WTC11 (cell line): ENCODE data around the gene CREB1. TPM values are rescaled to one million over a fixed set of nuclear protein-coding genes. Genes with fewer than 3 reads are reported as not detected.

ENCODE experiments used
- ATAC-seq: fragments of 200-7000 bp; cut with Tn5 transposase; 2 replicates; pipeline ENCODE4 v1.10.0; 2021; ENCODE audit warnings: mild to moderate bottlenecking, moderate library complexity
- CTCF ChIA-PET: fragments of 300-600 bp; sonication (Branson Sonifier 250); formaldehyde crosslinking; loops from one replicate; lab custom pipeline; 2021; ENCODE audit warnings: antibody characterized with exemption; lab: Charles Lee
- POLR2A ChIA-PET: fragments of 350-600 bp; sonication (Branson Sonifier 250); formaldehyde crosslinking; loops from one replicate; lab custom pipeline; 2021; ENCODE audit warnings: antibody characterized with exemption; lab: Charles Lee
- DNase-seq: peaks from one replicate; pipeline ENCODE4 v3.0.0; 2021; ENCODE audit warnings: low spot score
- H3K27ac Mint-ChIP-seq: 2 replicates; pipeline ENCODE4 v1.8.0; 2021; ENCODE audit warnings: mixed read lengths
- H3K27me3 Mint-ChIP-seq: 2 replicates; pipeline ENCODE4 v1.8.0; 2021; ENCODE audit warnings: low read depth, mild to moderate bottlenecking, moderate library complexity, mixed read lengths
- H3K36me3 Mint-ChIP-seq: 2 replicates; pipeline ENCODE4 v1.8.0; 2021; ENCODE audit warnings: mixed read lengths
- H3K4me1 Mint-ChIP-seq: 2 replicates; pipeline ENCODE4 v1.8.0; 2022; ENCODE audit warnings: mixed read lengths
- H3K4me3 Mint-ChIP-seq: 2 replicates; pipeline ENCODE4 v1.8.0; 2021; ENCODE audit warnings: mild to moderate bottlenecking, moderate library complexity, mixed read lengths
- H3K9me3 Mint-ChIP-seq: 2 replicates; pipeline ENCODE4 v1.8.0; 2021; ENCODE audit warnings: mixed read lengths
- ESRRA ChIP-seq: sonication (generic); formaldehyde crosslinking; IDR thresholded peaks from 2 replicates; pipeline ENCODE4 v1.8.1; 2022; ENCODE audit warnings: mild to moderate bottlenecking, missing genetic modification reagents, borderline replicate concordance
- FOXJ3 ChIP-seq: sonication (generic); formaldehyde crosslinking; IDR thresholded peaks from 2 replicates; pipeline ENCODE4 v1.9.0; 2021; ENCODE audit warnings: missing genetic modification reagents, mild to moderate bottlenecking, borderline replicate concordance
- IRF2 ChIP-seq: sonication (generic); formaldehyde crosslinking; IDR thresholded peaks from 2 replicates; pipeline ENCODE4 v1.8.0; 2022; ENCODE audit warnings: low read depth, missing genetic modification reagents, borderline replicate concordance
- MYBL2 ChIP-seq: sonication (generic); formaldehyde crosslinking; IDR thresholded peaks from 2 replicates; pipeline ENCODE4 v1.8.1; 2023; ENCODE audit warnings: mild to moderate bottlenecking, moderate library complexity, missing genetic modification reagents
- OVOL2 ChIP-seq: fragments of 250-450 bp; sonication (Bioruptor Pico); IDR thresholded peaks from 2 replicates; pipeline ENCODE4 v1.9.0; 2021; ENCODE audit warnings: mild to moderate bottlenecking, borderline replicate concordance
- RORB ChIP-seq: fragments of 250-450 bp; sonication (Bioruptor Pico); IDR thresholded peaks from 2 replicates; pipeline ENCODE4 v1.9.0; 2021; ENCODE audit warnings: mild to moderate bottlenecking
- SMAD3 ChIP-seq: sonication (generic); formaldehyde crosslinking; IDR thresholded peaks from 2 replicates; pipeline ENCODE4 v1.8.0; 2022; ENCODE audit warnings: missing genetic modification reagents, mild to moderate bottlenecking, borderline replicate concordance
- SOX15 ChIP-seq: fragments of 250-450 bp; sonication (Bioruptor Pico); IDR thresholded peaks from 2 replicates; pipeline ENCODE4 v1.9.0; 2021; ENCODE audit warnings: mild to moderate bottlenecking
- TEAD4 ChIP-seq: sonication (generic); formaldehyde crosslinking; IDR thresholded peaks from 2 replicates; pipeline ENCODE4 v1.8.0; 2022; ENCODE audit warnings: mild to moderate bottlenecking, missing genetic modification reagents
- ZNF317 ChIP-seq: sonication (generic); formaldehyde crosslinking; IDR thresholded peaks from 2 replicates; pipeline ENCODE4 v1.8.1; 2023; ENCODE audit warnings: low read depth, mild to moderate bottlenecking, moderate library complexity, missing genetic modification reagents, borderline replicate concordance
- total RNA-seq: library from RNA; stranded (reverse); gene quantifications from 3 replicates; pipeline ENCODE4 v1.2.3, GENCODE V29; 2021
- TF ChIP-seq, protein P1 (sequence below): fragments of 250-450 bp; sonication (Bioruptor Pico); IDR thresholded peaks from 2 replicates; pipeline ENCODE4 v1.9.0; 2021; ENCODE audit warnings: mild to moderate bottlenecking
- TF ChIP-seq, protein P2 (sequence below): fragments of 250-450 bp; sonication (Bioruptor Pico); conservative IDR thresholded peaks from 2 replicates; pipeline ENCODE4 v1.9.0; 2021; ENCODE audit warnings: mild to moderate bottlenecking
- TF ChIP-seq, protein P3 (sequence below): fragments of 200-600 bp; IDR thresholded peaks from 2 replicates; pipeline ENCODE4 v1.8.0; 2022; ENCODE audit warnings: antibody characterized with exemption
- TF ChIP-seq, protein P4 (sequence below): fragments of 250-450 bp; sonication (Bioruptor Pico); IDR thresholded peaks from 2 replicates; pipeline ENCODE4 v1.9.0; 2021; ENCODE audit warnings: mild to moderate bottlenecking, borderline replicate concordance
- TF ChIP-seq, protein P5 (sequence below): fragments of 250-450 bp; sonication (Bioruptor Pico); IDR thresholded peaks from 2 replicates; pipeline ENCODE4 v1.8.0; 2021; ENCODE audit warnings: mild to moderate bottlenecking
- TF ChIP-seq, protein P6 (sequence below): sonication (generic); formaldehyde crosslinking; IDR thresholded peaks from 2 replicates; pipeline ENCODE4 v1.8.0; 2022; ENCODE audit warnings: mild to moderate bottlenecking, missing genetic modification reagents
- TF ChIP-seq, protein P7 (sequence below): sonication (generic); formaldehyde crosslinking; conservative IDR thresholded peaks from 2 replicates; pipeline ENCODE4 v1.8.1; 2022; ENCODE audit warnings: mild to moderate bottlenecking, missing genetic modification reagents

Gene CREB1
- total RNA-seq, 1 experiment from 2014 or later, result 97.7 TPM

DNA sequence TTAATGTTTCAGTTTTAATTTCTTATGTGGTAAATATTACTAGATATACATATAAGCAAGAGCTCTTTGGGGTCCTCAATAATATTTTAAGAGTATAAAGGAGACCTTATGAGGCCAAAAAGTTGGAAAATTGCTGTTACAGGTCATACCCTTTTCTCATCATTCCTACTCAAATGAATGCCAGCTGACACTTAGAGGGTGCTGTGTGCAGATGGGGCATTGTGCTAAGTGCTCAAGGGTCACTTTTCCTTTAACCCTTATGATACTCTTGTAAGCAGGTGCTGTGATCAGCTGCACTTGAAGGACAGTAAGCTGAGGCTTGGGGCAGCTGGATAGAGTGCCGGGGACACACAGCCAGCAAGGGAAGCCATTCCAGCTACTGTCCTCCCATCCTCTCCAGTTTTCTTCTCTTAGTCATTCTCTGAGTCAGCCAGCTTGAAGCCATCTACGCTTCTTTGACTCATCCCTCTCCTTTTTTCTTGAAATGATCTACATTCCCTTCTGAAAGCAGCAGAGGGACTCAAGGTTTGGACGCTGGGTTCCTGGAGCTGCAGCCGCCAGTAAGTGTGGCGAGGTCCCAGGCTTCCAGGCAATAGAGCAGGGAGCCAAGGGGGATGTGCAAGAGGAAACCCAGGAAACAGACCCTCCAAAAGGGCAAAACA, 42.0 kb upstream of the CREB1 start (continued):
- TF ChIP-seq SOX15 (CRISPR knock-in tag), result no peak

DNA sequence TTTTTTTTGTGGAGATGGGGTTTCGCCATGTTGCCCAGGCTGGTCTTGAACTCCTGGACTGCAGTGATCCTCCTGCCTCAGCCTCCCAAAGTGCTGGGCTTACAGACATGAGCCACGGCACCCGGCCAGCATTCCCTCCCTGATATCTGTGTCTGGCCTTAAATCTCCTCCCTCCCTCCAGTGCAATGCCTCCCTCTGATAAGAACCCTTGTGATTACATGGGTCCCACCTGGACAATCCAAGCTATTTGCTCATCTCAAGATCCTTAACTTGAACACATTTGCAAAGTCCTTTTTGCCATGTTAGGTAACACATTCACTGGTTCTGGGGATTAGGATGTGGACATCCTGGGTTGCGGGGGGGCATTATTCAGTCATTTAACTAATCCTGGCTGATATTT, 40.5 kb upstream of the CREB1 start:
- DNase-seq (no peak), ATAC-seq (no peak)
- CTCF ChIA-PET, result no interaction called here
- Mint-ChIP-seq H3K36me3 (no peaks in the 10 kb centered on the region), H3K4me3 (no peak overlapping the region), H3K27ac (no peak overlapping the region), H3K4me1 (peaks cover 8% of the 10 kb centered on the region), H3K9me3 (no peaks in the 10 kb centered on the region), H3K27me3 (no peaks in the 10 kb centered on the region)
- no peak for TF ChIP-seq IRF2
- no peak for TF ChIP-seq RORB (CRISPR knock-in tag)
- TF ChIP-seq, protein P1, sequence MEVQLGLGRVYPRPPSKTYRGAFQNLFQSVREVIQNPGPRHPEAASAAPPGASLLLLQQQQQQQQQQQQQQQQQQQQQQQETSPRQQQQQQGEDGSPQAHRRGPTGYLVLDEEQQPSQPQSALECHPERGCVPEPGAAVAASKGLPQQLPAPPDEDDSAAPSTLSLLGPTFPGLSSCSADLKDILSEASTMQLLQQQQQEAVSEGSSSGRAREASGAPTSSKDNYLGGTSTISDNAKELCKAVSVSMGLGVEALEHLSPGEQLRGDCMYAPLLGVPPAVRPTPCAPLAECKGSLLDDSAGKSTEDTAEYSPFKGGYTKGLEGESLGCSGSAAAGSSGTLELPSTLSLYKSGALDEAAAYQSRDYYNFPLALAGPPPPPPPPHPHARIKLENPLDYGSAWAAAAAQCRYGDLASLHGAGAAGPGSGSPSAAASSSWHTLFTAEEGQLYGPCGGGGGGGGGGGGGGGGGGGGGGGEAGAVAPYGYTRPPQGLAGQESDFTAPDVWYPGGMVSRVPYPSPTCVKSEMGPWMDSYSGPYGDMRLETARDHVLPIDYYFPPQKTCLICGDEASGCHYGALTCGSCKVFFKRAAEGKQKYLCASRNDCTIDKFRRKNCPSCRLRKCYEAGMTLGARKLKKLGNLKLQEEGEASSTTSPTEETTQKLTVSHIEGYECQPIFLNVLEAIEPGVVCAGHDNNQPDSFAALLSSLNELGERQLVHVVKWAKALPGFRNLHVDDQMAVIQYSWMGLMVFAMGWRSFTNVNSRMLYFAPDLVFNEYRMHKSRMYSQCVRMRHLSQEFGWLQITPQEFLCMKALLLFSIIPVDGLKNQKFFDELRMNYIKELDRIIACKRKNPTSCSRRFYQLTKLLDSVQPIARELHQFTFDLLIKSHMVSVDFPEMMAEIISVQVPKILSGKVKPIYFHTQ (CRISPR knock-in tag), result no peak
- TF ChIP-seq, protein P2, sequence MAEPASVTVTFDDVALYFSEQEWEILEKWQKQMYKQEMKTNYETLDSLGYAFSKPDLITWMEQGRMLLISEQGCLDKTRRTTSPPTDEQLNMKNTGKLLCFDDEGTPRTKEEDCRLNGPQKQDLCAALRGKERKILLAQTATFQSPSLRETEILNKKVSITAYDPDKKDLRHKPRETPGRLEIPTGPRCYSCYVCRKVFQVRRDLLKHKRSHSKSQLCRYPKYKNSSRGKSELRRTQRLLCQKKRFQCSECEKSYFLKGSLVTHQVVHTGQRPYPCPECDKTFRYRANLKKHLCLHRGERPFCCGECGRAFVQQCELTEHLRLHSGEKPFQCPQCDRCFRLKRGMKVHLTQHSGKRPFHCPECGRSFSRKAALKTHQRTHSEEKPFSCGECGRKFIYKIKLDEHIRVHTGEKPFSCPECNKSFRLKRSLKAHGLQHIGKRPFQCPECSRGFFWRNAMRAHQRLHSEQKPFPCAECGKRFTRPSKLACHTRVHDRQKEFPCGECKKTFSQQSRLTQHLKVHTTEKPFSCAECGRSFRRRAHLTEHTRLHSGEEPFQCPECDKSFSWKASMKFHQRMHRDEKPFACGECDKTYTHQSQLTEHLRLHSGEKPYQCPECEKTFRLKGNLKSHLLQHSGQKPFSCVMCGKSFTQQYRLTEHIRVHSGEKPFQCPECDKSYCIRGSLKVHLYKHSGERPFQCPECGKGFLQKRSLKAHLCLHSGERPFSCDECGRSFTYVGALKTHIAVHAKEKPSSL (CRISPR knock-in tag), result no peak
- TF ChIP-seq, protein P3, sequence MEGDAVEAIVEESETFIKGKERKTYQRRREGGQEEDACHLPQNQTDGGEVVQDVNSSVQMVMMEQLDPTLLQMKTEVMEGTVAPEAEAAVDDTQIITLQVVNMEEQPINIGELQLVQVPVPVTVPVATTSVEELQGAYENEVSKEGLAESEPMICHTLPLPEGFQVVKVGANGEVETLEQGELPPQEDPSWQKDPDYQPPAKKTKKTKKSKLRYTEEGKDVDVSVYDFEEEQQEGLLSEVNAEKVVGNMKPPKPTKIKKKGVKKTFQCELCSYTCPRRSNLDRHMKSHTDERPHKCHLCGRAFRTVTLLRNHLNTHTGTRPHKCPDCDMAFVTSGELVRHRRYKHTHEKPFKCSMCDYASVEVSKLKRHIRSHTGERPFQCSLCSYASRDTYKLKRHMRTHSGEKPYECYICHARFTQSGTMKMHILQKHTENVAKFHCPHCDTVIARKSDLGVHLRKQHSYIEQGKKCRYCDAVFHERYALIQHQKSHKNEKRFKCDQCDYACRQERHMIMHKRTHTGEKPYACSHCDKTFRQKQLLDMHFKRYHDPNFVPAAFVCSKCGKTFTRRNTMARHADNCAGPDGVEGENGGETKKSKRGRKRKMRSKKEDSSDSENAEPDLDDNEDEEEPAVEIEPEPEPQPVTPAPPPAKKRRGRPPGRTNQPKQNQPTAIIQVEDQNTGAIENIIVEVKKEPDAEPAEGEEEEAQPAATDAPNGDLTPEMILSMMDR, result no peak
- no peak for TF ChIP-seq ESRRA (CRISPR knock-in tag)
- TF ChIP-seq, protein P4, sequence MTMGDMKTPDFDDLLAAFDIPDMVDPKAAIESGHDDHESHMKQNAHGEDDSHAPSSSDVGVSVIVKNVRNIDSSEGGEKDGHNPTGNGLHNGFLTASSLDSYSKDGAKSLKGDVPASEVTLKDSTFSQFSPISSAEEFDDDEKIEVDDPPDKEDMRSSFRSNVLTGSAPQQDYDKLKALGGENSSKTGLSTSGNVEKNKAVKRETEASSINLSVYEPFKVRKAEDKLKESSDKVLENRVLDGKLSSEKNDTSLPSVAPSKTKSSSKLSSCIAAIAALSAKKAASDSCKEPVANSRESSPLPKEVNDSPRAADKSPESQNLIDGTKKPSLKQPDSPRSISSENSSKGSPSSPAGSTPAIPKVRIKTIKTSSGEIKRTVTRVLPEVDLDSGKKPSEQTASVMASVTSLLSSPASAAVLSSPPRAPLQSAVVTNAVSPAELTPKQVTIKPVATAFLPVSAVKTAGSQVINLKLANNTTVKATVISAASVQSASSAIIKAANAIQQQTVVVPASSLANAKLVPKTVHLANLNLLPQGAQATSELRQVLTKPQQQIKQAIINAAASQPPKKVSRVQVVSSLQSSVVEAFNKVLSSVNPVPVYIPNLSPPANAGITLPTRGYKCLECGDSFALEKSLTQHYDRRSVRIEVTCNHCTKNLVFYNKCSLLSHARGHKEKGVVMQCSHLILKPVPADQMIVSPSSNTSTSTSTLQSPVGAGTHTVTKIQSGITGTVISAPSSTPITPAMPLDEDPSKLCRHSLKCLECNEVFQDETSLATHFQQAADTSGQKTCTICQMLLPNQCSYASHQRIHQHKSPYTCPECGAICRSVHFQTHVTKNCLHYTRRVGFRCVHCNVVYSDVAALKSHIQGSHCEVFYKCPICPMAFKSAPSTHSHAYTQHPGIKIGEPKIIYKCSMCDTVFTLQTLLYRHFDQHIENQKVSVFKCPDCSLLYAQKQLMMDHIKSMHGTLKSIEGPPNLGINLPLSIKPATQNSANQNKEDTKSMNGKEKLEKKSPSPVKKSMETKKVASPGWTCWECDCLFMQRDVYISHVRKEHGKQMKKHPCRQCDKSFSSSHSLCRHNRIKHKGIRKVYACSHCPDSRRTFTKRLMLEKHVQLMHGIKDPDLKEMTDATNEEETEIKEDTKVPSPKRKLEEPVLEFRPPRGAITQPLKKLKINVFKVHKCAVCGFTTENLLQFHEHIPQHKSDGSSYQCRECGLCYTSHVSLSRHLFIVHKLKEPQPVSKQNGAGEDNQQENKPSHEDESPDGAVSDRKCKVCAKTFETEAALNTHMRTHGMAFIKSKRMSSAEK (CRISPR knock-in tag), result no peak
- TF ChIP-seq MYBL2, result no peak
- TF ChIP-seq, protein P5, sequence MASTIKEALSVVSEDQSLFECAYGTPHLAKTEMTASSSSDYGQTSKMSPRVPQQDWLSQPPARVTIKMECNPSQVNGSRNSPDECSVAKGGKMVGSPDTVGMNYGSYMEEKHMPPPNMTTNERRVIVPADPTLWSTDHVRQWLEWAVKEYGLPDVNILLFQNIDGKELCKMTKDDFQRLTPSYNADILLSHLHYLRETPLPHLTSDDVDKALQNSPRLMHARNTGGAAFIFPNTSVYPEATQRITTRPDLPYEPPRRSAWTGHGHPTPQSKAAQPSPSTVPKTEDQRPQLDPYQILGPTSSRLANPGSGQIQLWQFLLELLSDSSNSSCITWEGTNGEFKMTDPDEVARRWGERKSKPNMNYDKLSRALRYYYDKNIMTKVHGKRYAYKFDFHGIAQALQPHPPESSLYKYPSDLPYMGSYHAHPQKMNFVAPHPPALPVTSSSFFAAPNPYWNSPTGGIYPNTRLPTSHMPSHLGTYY (CRISPR knock-in tag), result no peak
- TF ChIP-seq TEAD4 (CRISPR knock-in tag), result no peak
- TF ChIP-seq OVOL2, result no peak
- TF ChIP-seq, protein P6, sequence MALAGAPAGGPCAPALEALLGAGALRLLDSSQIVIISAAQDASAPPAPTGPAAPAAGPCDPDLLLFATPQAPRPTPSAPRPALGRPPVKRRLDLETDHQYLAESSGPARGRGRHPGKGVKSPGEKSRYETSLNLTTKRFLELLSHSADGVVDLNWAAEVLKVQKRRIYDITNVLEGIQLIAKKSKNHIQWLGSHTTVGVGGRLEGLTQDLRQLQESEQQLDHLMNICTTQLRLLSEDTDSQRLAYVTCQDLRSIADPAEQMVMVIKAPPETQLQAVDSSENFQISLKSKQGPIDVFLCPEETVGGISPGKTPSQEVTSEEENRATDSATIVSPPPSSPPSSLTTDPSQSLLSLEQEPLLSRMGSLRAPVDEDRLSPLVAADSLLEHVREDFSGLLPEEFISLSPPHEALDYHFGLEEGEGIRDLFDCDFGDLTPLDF, result no peak
- TF ChIP-seq ZNF317, result no peak
- no peak for TF ChIP-seq FOXJ3 (CRISPR knock-in tag)
- TF ChIP-seq SMAD3, result no peak
- TF ChIP-seq, protein P7, sequence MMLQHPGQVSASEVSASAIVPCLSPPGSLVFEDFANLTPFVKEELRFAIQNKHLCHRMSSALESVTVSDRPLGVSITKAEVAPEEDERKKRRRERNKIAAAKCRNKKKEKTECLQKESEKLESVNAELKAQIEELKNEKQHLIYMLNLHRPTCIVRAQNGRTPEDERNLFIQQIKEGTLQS (CRISPR knock-in tag), result no peak
- POLR2A ChIA-PET, result no interaction called here
